ENCODE measurements around the gene EXOC3L4.

DNA sequence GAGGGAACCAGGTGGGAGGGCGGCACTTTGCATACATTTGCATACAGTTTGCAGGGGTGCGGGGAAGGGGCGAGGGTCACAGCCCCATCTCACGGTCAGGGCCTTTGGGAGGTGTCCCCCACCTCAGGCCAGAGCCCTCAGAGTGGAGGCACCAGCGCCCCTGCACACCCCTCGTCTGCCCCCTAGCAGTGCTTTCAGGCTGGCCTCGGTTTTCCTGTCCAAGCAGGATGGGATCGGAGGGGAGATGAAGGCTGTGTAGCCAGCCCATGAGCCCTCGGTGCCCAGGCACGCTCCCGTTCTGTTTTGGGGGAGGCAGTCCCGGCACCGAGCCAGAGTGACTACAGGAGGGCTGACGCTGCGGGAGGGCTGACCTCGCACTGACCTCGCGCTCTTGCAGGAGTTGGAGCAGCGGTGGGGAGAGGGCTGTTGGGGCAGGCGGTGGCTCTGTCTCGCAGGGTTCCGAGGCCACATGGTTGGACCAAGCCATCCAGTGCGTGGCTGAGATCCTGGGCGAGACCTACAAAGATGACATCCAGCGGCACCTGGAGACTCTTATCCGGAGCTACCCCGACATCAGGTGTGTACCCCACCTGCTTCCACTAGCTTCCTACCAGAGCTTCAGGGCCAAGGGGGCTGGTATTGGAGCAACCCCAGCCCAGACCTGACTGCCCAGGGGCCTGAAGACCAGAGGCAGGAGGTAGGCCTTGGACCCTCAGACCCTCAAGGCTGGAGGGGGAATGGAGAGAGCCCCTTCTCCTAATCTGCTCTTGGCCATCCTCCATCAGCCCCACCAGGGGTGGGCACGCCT, 13.6 kb downstream of the EXOC3L4 start:
- TF ChIP-seq, protein P1, sequence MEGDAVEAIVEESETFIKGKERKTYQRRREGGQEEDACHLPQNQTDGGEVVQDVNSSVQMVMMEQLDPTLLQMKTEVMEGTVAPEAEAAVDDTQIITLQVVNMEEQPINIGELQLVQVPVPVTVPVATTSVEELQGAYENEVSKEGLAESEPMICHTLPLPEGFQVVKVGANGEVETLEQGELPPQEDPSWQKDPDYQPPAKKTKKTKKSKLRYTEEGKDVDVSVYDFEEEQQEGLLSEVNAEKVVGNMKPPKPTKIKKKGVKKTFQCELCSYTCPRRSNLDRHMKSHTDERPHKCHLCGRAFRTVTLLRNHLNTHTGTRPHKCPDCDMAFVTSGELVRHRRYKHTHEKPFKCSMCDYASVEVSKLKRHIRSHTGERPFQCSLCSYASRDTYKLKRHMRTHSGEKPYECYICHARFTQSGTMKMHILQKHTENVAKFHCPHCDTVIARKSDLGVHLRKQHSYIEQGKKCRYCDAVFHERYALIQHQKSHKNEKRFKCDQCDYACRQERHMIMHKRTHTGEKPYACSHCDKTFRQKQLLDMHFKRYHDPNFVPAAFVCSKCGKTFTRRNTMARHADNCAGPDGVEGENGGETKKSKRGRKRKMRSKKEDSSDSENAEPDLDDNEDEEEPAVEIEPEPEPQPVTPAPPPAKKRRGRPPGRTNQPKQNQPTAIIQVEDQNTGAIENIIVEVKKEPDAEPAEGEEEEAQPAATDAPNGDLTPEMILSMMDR (IDR thresholded peaks at IDR 0.05), result no peak
- TF ChIP-seq ZFX (IDR thresholded peaks at IDR 0.05; ENCODE audit: borderline replicate concordance), result no peak
